ENCODE data around the gene OR6Q1. TPM values are rescaled to one million over a fixed set of nuclear protein-coding genes. Genes with fewer than 3 reads are reported as not detected.

Gene OR6Q1
- total RNA-seq, 1 experiment from 2014 or later, result not detected

DNA sequence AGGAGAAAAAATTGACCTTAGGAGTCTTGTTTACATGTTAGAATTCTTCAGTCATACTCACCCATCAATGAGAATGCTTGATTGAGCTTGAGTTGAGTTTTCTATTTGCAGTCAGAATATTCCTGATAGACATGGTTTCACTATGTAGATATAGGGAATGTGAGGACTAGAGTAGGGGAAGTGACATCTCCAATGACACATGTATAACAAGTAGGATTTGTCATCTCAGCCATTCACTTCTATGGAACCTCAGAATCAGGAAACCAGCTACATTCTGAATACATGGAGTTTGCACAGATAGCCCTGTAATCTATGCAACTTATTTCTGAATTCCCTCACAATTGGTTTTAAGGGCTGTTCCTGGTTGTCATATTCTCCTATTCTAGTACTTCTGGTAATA lies 27.2 kb upstream of the OR6Q1 start:
- Histone ChIP-seq H3K27me3 (ENCODE audit: control insufficient read depth, insufficient read depth, low read length) (no peaks in the 10 kb centered on the region), H3K36me3 (ENCODE audit: control insufficient read depth, insufficient read depth, low read length) (no peaks in the 10 kb centered on the region), H3K4me1 (ENCODE audit: control insufficient read depth, insufficient read depth, low read length) (no peaks in the 10 kb centered on the region), H3K27ac (ENCODE audit: low read length) (no peak overlapping the region), H3K9me3 (ENCODE audit: control insufficient read depth, insufficient read depth, low read depth, low read length) (no peaks in the 10 kb centered on the region), H3K4me3 (ENCODE audit: low read depth in 2 of 2, low read length in 2 of 2) (no peak overlapping the region)
- in situ Hi-C loops (cut with HindIII; ENCODE audit: low pct_unique_long_range_greater_than_20kb, low sequenced_read_pairs) (no loop called here), intact Hi-C loops (cut with micrococcal nuclease; ENCODE audit: unreplicated experiment) (no loop called here)
- POLR2A ChIA-PET, result no interaction called here
- no peak for TF ChIP-seq TCF7L2 (IDR thresholded peaks at IDR 0.05; ENCODE audit: low read depth, low read length)
- TF ChIP-seq, protein P1, sequence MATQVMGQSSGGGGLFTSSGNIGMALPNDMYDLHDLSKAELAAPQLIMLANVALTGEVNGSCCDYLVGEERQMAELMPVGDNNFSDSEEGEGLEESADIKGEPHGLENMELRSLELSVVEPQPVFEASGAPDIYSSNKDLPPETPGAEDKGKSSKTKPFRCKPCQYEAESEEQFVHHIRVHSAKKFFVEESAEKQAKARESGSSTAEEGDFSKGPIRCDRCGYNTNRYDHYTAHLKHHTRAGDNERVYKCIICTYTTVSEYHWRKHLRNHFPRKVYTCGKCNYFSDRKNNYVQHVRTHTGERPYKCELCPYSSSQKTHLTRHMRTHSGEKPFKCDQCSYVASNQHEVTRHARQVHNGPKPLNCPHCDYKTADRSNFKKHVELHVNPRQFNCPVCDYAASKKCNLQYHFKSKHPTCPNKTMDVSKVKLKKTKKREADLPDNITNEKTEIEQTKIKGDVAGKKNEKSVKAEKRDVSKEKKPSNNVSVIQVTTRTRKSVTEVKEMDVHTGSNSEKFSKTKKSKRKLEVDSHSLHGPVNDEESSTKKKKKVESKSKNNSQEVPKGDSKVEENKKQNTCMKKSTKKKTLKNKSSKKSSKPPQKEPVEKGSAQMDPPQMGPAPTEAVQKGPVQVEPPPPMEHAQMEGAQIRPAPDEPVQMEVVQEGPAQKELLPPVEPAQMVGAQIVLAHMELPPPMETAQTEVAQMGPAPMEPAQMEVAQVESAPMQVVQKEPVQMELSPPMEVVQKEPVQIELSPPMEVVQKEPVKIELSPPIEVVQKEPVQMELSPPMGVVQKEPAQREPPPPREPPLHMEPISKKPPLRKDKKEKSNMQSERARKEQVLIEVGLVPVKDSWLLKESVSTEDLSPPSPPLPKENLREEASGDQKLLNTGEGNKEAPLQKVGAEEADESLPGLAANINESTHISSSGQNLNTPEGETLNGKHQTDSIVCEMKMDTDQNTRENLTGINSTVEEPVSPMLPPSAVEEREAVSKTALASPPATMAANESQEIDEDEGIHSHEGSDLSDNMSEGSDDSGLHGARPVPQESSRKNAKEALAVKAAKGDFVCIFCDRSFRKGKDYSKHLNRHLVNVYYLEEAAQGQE (IDR thresholded peaks at IDR 0.05; ENCODE audit: insufficient read depth in 1 of 2, low read depth in 2 of 2, low read length in 1 of 2), result no peak
- no TSS peak for BruUV-seq (replicated peaks)
- ATAC-seq (no peak), DNase-seq (ENCODE audit: low read depth, low spot score) (no peak)
- CTCF ChIA-PET, result no interaction called here

DNA sequence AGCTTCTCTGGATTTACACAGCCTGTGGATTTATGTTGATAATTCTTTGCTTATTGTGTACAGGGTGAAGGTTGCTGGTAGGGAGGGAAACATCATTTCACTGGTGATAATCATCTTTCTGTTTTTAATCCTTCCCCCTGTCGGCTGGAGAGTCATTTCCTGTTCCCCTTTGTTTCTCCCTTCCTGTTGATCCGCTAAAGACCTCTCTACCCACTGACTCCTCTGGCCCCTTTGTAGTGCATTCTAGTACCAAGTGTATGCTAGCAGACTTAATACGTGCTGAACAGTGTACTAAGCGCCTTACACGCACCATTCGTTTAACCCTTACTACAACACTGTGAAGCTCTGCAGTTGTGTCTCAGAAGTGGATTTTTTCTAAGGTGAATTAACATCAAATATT lies 26.1 kb upstream of the OR6Q1 start:
- Histone ChIP-seq H3K36me3 (ENCODE audit: control insufficient read depth, insufficient read depth, low read length) (no peaks in the 10 kb centered on the region), H3K4me1 (ENCODE audit: control insufficient read depth, insufficient read depth, low read length) (no peaks in the 10 kb centered on the region), H3K27me3 (ENCODE audit: control insufficient read depth, insufficient read depth, low read length) (no peaks in the 10 kb centered on the region), H3K9me3 (ENCODE audit: control insufficient read depth, insufficient read depth, low read depth, low read length) (no peaks in the 10 kb centered on the region), H3K27ac (ENCODE audit: low read length) (no peak overlapping the region), H3K4me3 (ENCODE audit: low read depth in 2 of 2, low read length in 2 of 2) (no peak overlapping the region)
- no peak for ATAC-seq
- ChIA-PET POLR2A (no interaction called here), CTCF (no interaction called here)
- TF ChIP-seq SIN3A (IDR thresholded peaks at IDR 0.05; ENCODE audit: borderline replicate concordance, insufficient read depth, low read depth, low read length) (no peak), TCF7L2 (IDR thresholded peaks at IDR 0.05; ENCODE audit: low read depth, low read length) (no peak), CTCF (IDR thresholded peaks at IDR 0.05) (no peak), POLR2AphosphoS5 (IDR thresholded peaks at IDR 0.05; ENCODE audit: low read depth, low read length) (no peak)
- TF ChIP-seq, protein P1 (IDR thresholded peaks at IDR 0.05; ENCODE audit: insufficient read depth in 1 of 2, low read depth in 2 of 2, low read length in 1 of 2), result no peak
- DNase-seq (ENCODE audit: low read depth, low spot score), result no peak
- no TSS peak for BruUV-seq (replicated peaks)
- intact Hi-C loops (cut with micrococcal nuclease; ENCODE audit: unreplicated experiment), result no loop called here
- in situ Hi-C loops (cut with HindIII; ENCODE audit: low pct_unique_long_range_greater_than_20kb, low sequenced_read_pairs), result no loop called here

Measured in Panc1 (cell line).